GM23338 (cell line): Measurements from ENCODE around the gene CLCN1. TPM values are rescaled to one million over a fixed set of nuclear protein-coding genes. Genes with fewer than 3 reads are reported as not detected.

ENCODE experiments used
- ATAC-seq: fragments of 200-7000 bp; cut with Tn5 transposase; 3 replicates; pipeline ENCODE4 v1.9.1; 2020
- DNase-seq: peaks from one replicate; pipeline ENCODE4 v3.0.0-alpha.2; 2015; ENCODE audit warnings: low spot score
- H2AFZ ChIP-seq: fragments of 200-600 bp; sonication (generic); 2 replicates; pipeline ENCODE4 v1.8.0; 2016; ENCODE audit warnings: antibody characterized with exemption, mild to moderate bottlenecking, moderate library complexity
- H3F3A ChIP-seq: fragments of 200-600 bp; sonication (generic); replicated peaks from 2 replicates; pipeline ENCODE4 v1.8.0; 2017; ENCODE audit warnings: antibody characterized with exemption, mixed run types, low read depth
- H3K27ac ChIP-seq: fragments of 200-600 bp; sonication (generic); 2 replicates; pipeline ENCODE4 v1.6.1; 2016; ENCODE audit warnings: low read depth
- H3K27me3 ChIP-seq: fragments of 200-600 bp; sonication (generic); 2 replicates; pipeline ENCODE4 v1.8.0; 2016; ENCODE audit warnings: mild to moderate bottlenecking, mixed run types, moderate library complexity; ENCODE audit not compliant: insufficient read depth
- H3K36me3 ChIP-seq: fragments of 200-600 bp; sonication (generic); 2 replicates; pipeline ENCODE4 v1.8.0; 2016; ENCODE audit warnings: mild to moderate bottlenecking; ENCODE audit not compliant: insufficient read depth
- H3K4me1 ChIP-seq: fragments of 200-600 bp; sonication (generic); 2 replicates; pipeline ENCODE4 v1.8.0; 2016; ENCODE audit warnings: mild to moderate bottlenecking, moderate library complexity; ENCODE audit not compliant: insufficient read depth
- H3K4me2 ChIP-seq: fragments of 200-600 bp; sonication (generic); 2 replicates; pipeline ENCODE4 v1.7.1; 2017; ENCODE audit warnings: mixed run types
- H3K4me3 ChIP-seq: fragments of 200-600 bp; sonication (generic); 2 replicates; pipeline ENCODE4 v1.6.1; 2016; ENCODE audit warnings: mixed run types
- H3K79me2 ChIP-seq: fragments of 200-600 bp; sonication (generic); replicated peaks from 2 replicates; pipeline ENCODE4 v1.8.0; 2017; ENCODE audit warnings: mild to moderate bottlenecking; ENCODE audit not compliant: insufficient read depth
- H3K9me2 ChIP-seq: fragments of 200-600 bp; sonication (generic); 2 replicates; pipeline ENCODE4 v1.8.0; 2017; ENCODE audit not compliant: insufficient read depth
- H4K20me1 ChIP-seq: fragments of 200-600 bp; sonication (generic); replicated peaks from 2 replicates; pipeline ENCODE4 v1.8.0; 2017; ENCODE audit warnings: mild to moderate bottlenecking; ENCODE audit not compliant: insufficient read depth
- H3K27ac Mint-ChIP-seq: 2 replicates; pipeline ENCODE4 v1.8.0; 2020; ENCODE audit warnings: inconsistent platforms, mild to moderate bottlenecking, moderate library complexity, mixed read lengths
- H3K27me3 Mint-ChIP-seq: 3 replicates; pipeline ENCODE4 v1.8.0; 2022; ENCODE audit warnings: low read depth, mild to moderate bottlenecking, moderate library complexity, mixed read lengths, inconsistent platforms; ENCODE audit not compliant: insufficient read depth, poor library complexity
- H3K36me3 Mint-ChIP-seq: 3 replicates; pipeline ENCODE4 v1.8.0; 2021; ENCODE audit warnings: low read depth, mild to moderate bottlenecking, inconsistent platforms, moderate library complexity, mixed read lengths
- H3K4me1 Mint-ChIP-seq: 3 replicates; pipeline ENCODE4 v1.8.0; 2020; ENCODE audit warnings: mild to moderate bottlenecking, inconsistent platforms, mixed read lengths
- H3K4me3 Mint-ChIP-seq: 3 replicates; pipeline ENCODE4 v1.8.0; 2021; ENCODE audit warnings: moderate library complexity, mild to moderate bottlenecking, inconsistent platforms, mixed read lengths
- H3K9me3 Mint-ChIP-seq: 3 replicates; pipeline ENCODE4 v1.8.0; 2020; ENCODE audit warnings: moderate library complexity, mild to moderate bottlenecking, inconsistent platforms, mixed read lengths
- CREB1 ChIP-seq: fragments of 250-450 bp; sonication (Bioruptor Pico); IDR thresholded peaks from 2 replicates; pipeline ENCODE4 v1.5.0; 2020; ENCODE audit warnings: low read depth, mild to moderate bottlenecking, moderate library complexity
- NANOG ChIP-seq: IDR thresholded peaks from 2 replicates; pipeline ENCODE4 v1.6.1; 2016; ENCODE audit warnings: antibody characterized with exemption, borderline replicate concordance
- POLR2AphosphoS5 ChIP-seq: IDR thresholded peaks from 2 replicates; pipeline ENCODE4 v1.6.1; 2016; ENCODE audit warnings: antibody characterized with exemption, low read depth
- polyA plus RNA-seq: library from polyadenylated mRNA; unstranded; fragments of >200 nt; fragmentation: Nextera tagmentation; extraction: Ambion mirVana; gene quantifications from 2 replicates; pipeline ENCODE4 v1.2.1, GENCODE V29; 2016
- total RNA-seq: library from RNA; depleted of rRNA; stranded (reverse); fragments of >200 nt; shearing (Covaris generic); gene quantifications from 2 replicates; pipeline ENCODE4 v1.2.3, GENCODE V29; 2014
- TF ChIP-seq, protein P1 (sequence below), 2 experiments: fragments of 200-600 bp in 1 of 2; sonication (generic) in 1 of 2; conservative IDR thresholded peaks; 2 replicates each; pipeline versions ENCODE4 v1.5.1 to v1.6.1; 2016 to 2017; ENCODE audit warnings: antibody characterized with exemption in 2 of 2, low read depth in 2 of 2, mild to moderate bottlenecking in 2 of 2, moderate library complexity in 1 of 2

Gene CLCN1
- total and polyA plus RNA-seq, 2 experiments from 2014 or later, result 0.38 to 0.48 TPM

- 0 out of 2 replicates have a peak, but pooled peaks have one; percentile 17 for TF ChIP-seq CREB1 (CRISPR knock-in tag)
Measured at GRCh38 chr7:143369678-143370651, 54.1 kb downstream of the CLCN1 start (continued).

- Mint-ChIP-seq H3K4me1 (peaks cover 55% of the 10 kb centered on the region), H3K27me3 (peaks cover 7% of the 10 kb centered on the region), H3K9me3 (no peaks in the 10 kb centered on the region; the same call in 2 of the 3 replicates), H3K27ac (no peak overlapping the region), H3K4me3 (no peak overlapping the region), H3K36me3 (no peaks in the 10 kb centered on the region)
- ATAC-seq (no peak), DNase-seq (no peak)
- peaks cover 6% of the 10 kb centered on the region; the same call in 1 of the 2 replicates for H3K9me2 ChIP-seq
- TF ChIP-seq, protein P1, sequence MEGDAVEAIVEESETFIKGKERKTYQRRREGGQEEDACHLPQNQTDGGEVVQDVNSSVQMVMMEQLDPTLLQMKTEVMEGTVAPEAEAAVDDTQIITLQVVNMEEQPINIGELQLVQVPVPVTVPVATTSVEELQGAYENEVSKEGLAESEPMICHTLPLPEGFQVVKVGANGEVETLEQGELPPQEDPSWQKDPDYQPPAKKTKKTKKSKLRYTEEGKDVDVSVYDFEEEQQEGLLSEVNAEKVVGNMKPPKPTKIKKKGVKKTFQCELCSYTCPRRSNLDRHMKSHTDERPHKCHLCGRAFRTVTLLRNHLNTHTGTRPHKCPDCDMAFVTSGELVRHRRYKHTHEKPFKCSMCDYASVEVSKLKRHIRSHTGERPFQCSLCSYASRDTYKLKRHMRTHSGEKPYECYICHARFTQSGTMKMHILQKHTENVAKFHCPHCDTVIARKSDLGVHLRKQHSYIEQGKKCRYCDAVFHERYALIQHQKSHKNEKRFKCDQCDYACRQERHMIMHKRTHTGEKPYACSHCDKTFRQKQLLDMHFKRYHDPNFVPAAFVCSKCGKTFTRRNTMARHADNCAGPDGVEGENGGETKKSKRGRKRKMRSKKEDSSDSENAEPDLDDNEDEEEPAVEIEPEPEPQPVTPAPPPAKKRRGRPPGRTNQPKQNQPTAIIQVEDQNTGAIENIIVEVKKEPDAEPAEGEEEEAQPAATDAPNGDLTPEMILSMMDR (conservative IDR thresholded peaks at IDR 0.05; ENCODE audit: low read depth in 2 of 2), result peak in 1 of 2 experiments; percentile 49; a peak in 3 of 4 replicates
- no peak for TF ChIP-seq POLR2AphosphoS5
- H3K27me3 ChIP-seq, result no peaks in the 10 kb centered on the region
- H4K20me1 ChIP-seq, result no peaks in the 10 kb centered on the region
- no peak overlapping the region for H3K4me3 ChIP-seq
- no peak overlapping the region for H3K27ac ChIP-seq
- no peaks in the 10 kb centered on the region for H3K79me2 ChIP-seq
- H3K4me2 ChIP-seq, result 0 out of 2 replicates have a peak overlapping the region, but pooled peaks have one; percentile 39
- peaks cover 51% of the 10 kb centered on the region for H3K4me1 ChIP-seq
- peak overlapping the region; percentile 19; the same call in 1 of the 2 replicates for H2AFZ ChIP-seq
- H3K36me3 ChIP-seq, result no peaks in the 10 kb centered on the region
- H3F3A ChIP-seq, result peaks cover 6% of the 10 kb centered on the region
Measured at GRCh38 chr7:143372070-143372469, 56.2 kb downstream of the CLCN1 start.

DNA sequence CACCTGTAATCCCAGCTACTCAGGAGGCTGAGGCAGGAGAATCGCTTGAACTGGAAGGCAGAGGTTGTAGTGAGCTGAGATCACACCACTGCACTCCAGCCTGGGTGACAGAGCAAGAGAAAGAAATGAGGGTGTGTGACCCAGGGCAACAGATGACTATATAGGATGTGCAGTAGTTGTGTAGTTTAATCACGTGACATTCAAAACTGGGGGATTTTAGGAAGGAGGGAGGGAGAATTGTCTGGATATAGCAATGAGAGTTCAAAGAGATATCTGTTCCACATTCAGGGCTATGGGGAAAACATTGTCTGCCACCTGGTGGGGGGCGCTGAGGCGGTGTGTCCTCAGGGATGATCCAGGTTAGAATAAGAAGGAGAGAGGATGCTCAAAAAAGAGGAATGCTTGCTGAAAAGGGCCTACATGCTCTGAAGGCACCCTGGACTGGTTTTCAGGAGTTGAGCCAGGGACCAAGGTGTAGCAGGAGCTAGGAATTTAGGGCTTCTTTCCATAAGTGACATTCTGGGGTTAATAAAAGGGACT is 57.4 kb downstream of the CLCN1 start:
- no peak overlapping the region for H3K27ac Mint-ChIP-seq
- peak; percentile 17; the same call in 2 of the 3 replicates for ATAC-seq
- peaks cover 46% of the 10 kb centered on the region for H3K4me1 ChIP-seq

More for the DNA sequence above, 57.4 kb downstream of the CLCN1 start:
- no peak overlapping the region for H2AFZ ChIP-seq
- H3K79me2 ChIP-seq, result no peaks in the 10 kb centered on the region
- TF ChIP-seq NANOG, result no peak
- TF ChIP-seq, protein P1 (conservative IDR thresholded peaks at IDR 0.05; ENCODE audit: low read depth in 2 of 2), result peak; percentile 45 to 68
- no peaks in the 10 kb centered on the region; the same call in 2 of the 3 replicates for H3K9me3 Mint-ChIP-seq
- no peak overlapping the region for H3K27ac ChIP-seq
- H3K36me3 ChIP-seq, result no peaks in the 10 kb centered on the region
- no peak overlapping the region for H3K4me3 ChIP-seq
- H3K4me2 ChIP-seq, result no peak overlapping the region
- peaks cover 6% of the 10 kb centered on the region; the same call in 1 of the 2 replicates for H3K9me2 ChIP-seq
- 0 out of 3 replicates have a peak, but pooled peaks cover 2% of the 10 kb centered on the region for H3K36me3 Mint-ChIP-seq
- H3K4me1 Mint-ChIP-seq, result peaks cover 51% of the 10 kb centered on the region
- no peaks in the 10 kb centered on the region for H4K20me1 ChIP-seq
- no peak overlapping the region for H3K4me3 Mint-ChIP-seq
- peaks cover 6% of the 10 kb centered on the region for H3K27me3 Mint-ChIP-seq
- peaks cover 6% of the 10 kb centered on the region for H3F3A ChIP-seq
- DNase-seq, result no peak
- H3K27me3 ChIP-seq, result no peaks in the 10 kb centered on the region
